GM21528 (cell line): ENCODE data around the gene FOXP1.
A peak's percentile ranks its signal among the peaks of the same experiment; 100 is the strongest.

ENCODE experiments used
- ATAC-seq: cut with Tn5 transposase; IDR thresholded peaks from one replicate; pipeline ENCODE4 v1.9.1; 2021; ENCODE audit warnings: mild to moderate bottlenecking, moderate library complexity; ENCODE audit not compliant: unreplicated experiment, low FRiP score

Gene FOXP1

DNA sequence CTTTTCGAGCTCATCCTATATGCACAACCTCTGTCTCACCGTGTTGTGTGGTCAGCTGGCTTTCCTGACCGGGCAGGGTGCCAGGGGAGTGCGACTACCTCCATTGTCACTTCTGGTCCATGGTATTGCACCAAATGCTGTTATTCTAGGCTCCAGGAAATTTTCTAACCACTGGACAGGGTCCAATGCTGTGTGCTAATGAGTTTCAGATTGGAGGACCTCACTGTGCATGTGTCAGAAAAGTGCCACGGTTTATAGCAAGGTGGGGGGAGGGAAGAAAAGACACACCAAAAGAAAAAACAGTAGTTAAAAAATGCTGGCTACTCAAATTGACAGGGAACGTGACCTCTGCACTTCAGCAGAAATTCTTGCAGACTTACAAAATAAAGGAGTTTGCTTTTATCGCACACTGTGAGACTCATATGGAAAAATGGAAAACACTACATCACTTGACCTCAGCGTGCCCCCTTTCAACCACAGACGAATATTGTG lies 480.1 kb downstream of the FOXP1 start:
- ATAC-seq = no peak

DNA sequence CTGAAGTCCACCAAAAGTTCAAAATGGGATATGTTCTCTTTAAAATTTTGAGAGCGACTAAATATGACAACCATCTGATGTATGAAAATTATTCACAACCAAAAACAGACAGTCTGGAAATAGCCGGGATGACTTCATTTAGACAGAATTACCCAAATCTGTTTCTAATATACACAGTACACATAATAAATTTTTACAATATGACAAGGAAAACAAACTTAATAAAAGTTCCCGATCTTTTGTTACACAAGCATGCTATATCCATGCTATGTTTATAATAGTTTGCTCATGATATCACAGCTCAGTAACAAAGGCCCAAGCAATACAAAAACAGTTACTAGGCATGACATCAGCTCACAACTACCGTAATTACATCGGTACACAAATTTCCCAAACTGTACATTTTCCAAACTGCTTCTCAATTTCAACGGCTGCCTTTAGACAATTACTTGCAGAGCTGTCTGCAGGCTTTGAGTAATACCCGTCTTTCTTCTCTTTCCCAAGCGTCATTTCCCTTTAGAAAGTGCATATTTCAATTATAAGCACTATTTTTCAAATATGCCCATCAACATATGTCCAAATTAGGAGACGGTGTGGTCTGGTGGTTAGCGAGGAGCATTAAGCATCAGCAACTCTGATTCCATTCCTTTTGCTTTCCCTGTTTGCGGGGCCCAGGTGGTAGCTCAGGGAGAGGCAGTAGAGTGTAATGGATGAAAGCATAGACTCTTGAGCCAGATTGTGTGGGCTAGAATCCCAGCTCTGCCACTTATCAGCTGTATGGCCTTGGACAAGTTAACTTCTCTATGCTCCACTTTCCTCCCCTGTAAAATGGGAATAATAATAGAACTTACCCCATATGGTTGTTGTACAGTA lies 481.2 kb downstream of the FOXP1 start:
- ATAC-seq = no peak

DNA sequence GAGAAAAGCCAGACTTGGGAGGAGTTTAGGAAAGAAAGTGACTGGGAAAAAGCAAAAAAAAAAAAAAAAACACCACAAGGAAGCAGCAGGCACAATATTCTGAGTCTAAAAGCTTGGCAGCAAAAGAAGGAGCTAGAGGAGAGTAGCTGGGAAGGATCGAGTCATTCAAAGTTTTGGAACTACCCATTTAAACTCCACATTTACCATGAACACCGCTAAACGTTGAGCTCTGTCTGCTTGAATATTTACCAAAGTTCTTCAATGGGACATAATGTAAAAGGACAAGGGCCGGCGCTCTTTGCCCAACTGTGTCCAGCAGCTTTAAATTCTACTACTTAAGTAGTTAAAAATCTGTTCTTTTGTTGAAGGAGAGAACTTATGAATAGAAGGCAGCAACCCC lies 481.9 kb downstream of the FOXP1 start:
- no peak for ATAC-seq

DNA sequence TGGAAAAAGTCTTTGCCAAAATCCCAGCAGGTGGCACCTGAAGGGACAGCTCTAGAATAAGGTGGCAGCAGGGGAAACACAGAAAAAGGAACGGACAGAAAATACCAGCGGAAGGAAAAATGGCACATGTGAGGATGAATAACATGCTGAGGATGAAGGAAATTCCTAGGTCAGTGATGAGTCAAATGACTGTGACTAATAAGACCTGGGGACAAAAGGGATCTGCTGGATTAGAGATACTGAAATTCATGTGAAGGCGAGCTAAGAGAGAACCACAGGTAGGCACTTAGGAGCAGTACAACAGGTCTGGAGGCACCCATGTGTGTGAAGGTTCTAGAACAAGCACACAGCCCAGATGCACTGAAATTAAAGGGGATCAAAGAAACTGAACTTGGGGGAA lies 482.5 kb downstream of the FOXP1 start:
- no peak for ATAC-seq

DNA sequence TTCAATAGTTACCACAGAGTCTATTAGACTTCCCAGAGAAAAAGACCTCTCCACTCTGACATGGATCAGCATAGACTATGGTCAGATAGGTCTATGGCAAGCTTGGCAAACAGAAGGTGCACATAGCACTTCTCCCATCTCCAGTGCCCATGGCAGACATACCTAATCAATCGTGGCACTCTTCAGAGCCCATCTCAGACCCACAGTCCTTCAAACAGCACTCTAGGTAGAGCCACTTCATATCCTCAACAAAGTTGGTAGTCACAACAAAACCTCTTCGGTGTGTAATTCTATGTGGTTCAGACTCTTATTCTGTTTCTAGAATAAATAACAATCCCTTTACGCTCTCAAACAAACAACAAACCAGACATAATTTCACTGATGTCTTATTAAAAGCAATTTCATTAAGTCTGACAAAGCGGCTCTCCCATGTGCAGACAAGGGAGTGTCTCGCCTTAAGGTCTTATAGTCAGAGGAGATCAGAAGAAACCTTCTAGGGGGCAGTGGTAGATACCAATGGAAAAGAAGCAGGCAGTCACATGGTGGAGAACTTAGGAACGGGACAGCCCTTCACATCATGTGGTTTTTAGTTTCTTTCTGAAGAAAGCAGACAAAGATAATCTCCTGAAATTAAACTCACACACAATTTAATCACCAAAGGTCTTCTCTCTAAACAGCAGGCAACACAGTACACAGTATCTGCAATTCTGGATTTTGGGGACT lies 483.4 kb downstream of the FOXP1 start:
- ATAC-seq = no peak

DNA sequence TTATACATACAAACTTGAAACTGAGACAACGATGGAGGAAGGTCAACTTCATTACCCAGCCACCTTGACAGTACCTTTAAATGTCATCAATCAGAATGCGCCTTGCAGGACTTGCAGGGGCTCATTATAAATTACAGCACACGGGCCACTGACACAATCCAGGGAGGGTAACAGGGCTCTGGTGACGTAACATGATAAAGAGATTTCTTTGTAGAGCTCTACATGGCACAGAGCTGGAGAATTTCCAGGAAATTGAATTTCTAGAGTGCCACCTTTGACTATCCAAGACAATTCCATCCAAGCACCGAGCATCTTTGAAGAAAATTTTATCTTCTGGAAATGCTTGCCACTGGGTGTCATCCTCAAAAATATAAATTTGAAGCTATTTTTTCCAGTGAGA lies 486.0 kb downstream of the FOXP1 start:
- ATAC-seq = no peak

DNA sequence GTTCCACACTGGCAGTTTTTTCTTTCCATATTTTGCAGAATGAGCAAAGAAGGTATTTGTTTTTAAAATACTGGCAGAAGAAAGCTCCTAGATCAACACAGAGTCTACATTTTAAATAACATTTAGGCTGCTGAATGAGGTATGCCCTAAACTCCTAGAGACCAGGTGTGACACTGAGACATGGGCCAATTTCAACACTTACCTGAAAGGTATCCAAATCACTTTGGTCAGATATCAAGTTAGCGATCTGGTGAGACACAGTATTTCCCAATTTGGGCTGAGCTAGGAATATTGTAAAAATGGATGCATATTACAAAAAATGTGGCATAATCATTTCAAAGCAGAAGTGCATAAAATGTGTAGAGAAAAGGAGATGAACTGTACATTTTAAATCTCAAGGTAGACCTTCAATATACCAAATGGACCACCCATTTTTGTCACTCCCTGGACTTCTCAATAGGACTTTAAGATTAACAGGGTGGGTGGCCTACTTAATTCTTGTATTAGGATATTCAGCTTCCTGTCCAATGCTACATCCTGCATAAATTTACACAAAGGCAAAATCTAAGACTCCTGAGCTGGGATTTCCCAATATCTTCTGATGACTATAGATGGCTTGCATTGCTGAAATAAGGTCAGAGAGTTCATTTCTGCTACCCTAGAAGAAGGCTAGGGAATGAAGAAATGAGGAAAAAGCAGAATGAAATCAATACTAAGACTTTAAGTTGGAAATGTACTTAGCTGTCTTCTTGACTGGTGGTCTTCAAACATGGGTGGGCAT lies 487.8 kb downstream of the FOXP1 start:
- no peak for ATAC-seq

DNA sequence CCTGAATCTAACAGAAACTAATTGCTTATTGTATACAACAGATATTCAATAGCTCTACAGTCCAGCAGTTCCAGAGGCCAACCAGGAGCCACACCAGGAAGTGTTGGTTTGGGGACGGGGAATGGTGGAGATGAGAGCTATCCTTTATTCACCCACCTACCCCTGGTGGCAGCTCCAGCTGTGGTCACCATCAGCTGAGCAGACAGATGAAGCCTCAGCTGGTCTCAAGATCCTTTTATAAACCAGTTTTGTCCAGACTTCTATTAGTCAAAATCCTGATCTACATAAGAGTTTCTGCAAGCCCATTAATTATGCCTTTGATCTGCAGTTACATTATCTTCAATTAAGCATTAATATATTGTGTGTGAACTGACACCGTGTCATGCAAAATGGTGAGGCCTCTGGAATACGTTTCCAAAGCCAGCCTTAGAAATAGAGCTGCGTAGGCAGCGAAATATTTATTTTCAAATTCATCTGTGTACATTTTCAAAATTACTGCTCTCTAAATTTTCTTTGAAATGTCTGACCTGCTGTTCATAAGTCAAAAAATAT lies 488.8 kb downstream of the FOXP1 start:
- no peak for ATAC-seq

DNA sequence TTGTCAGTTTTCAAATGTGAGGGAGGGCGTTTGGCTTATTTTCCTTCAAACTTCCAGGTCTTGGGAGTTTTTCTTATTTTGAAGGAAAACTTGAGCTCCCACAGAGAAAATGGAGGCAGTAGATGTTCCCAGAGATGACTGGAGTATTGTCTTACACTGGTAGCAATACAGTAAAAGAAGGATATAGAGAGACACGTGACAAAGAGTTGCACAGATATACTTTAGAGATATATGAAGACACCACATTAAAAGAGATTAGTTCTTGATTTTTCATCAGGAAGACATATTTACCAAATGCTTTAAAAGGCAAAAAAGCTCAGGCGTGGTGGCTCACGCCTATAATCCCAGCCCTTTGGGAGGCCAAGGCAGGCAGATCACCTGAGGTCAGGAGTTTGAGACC lies 490.9 kb downstream of the FOXP1 start:
- ATAC-seq = no peak

DNA sequence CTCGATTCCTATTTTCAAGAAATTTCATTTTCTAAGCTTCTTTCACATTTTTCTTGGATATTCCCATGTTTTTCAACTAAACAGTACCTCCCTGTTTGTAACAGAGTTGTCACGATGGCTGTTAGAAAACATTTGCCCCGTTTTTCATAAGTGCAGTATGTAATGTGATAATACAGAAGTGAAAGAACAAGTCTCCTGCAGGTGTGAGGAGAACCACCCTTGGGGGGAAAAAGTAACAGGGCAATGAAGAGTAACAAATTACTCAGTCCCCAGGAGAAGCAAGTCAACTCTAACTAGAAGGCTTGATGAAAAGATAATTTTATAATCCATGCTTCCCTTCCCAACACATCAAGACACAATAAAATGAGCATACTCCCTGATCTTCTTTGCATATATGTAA lies 493.3 kb downstream of the FOXP1 start:
- no peak for ATAC-seq

DNA sequence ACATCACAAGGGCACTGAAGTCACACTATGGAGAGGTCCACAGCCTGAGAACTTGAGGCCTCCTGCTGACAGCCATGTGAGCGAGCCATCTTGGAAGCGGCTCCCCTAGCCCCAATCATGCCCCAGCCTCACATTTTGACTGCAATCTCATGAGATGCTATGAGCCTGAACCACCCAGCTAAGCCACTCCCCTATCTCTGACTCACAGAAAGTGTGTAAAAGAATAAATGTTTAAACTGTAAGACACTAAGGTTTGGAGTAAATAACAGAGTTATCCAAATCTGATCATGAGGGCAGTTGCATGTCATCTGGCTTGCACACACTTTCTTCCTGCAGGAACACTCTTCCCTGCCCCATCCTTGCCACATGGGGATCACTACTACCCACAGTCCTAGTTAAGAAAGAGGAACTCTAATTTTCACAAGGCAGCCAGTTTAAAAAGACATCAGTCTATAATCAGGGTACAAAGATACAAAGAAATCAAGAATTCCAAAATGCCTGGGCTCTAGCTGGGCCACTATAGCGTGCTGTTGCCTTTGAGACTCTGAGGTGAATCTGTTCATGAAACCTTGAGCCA lies 494.2 kb downstream of the FOXP1 start:
- no peak for ATAC-seq

DNA sequence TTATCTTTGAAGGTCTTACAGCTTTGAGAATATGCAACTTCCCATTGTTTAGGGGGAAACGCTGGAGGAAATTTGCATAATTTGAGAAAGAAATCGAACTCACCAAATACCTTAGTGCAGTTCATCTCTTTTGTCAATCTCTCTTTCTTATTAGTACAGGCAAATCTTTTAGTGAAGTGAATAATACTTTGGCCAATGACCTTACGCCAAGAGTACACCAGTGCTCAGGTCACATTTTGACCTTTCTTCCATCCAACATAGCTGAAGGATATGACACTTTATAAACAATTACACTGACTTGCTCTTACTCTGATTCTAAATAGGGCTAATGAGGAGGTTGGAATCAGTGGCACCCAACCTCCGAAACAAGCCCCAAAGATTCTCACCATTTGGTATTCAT lies 494.8 kb downstream of the FOXP1 start:
- ATAC-seq = no peak

DNA sequence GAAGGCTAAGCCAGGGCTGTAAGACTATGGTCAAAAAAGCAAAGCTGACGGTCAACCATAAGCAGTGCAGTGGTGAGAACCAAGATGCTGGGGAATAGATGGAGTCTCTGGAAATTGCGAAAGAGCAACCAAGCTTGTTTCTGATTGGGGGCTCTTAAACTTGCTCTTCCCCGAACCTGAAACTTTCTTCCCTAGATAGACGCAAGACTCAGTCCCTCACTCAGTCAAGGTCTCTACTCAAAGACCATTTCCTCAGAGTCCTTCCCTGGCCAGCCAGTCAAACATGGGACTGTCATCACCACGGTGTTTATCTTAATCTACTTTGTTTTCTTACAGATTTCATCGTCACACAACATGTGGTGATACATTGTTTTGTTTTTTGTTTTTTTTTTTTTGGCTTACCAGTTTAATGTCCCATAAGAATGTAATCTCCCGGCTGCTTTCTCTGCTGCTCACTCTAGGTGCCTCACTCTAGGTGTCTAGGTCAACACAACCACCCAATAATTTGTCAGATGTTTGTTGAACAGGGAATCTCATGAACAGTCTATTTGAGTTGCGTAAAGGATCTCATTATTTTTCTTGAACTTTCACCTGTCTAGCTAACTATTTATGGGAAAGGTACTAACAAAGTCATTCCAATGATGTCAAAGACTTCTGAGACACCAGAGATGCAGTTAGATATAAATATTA lies 495.4 kb downstream of the FOXP1 start:
- peak; percentile 3 for ATAC-seq

DNA sequence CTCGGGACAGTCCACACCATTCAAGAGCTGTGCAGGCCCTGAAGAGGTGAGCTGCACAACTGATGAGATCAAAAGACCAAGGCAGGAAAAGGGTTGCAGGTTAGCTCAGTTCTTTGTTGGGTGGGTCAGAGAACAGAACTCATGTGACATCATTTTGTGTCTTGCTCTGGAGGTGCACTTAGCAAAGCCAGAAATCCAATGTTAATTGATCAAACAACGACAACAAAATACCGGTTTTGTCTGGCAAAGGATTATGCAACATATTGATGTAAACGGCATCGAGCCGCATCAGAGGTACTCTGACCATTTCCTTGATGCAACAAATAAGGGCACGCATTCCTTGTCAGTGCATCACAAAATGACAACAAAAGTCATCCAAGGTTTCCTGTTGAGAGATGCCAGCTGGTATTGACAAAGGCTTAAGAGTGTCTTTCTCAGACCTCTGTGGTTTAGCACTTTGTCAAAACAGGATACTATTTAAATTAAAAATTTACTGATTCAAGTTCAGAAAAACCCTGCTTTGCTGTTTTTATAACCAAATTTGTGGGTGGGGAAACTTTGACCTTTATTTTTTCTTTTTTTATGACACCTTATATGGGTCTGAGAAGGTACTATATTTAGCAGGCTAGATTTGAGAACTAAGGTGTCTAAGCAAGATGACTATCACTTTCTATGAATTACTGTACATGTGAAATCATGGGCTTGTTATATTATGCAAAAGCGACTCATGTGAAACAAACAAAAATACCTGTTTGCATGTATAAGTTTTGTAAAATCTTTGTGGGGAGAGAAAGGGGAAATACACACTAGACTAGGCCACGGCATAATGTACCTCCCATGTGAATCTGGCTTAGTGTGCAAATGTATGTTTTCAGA lies 496.1 kb downstream of the FOXP1 start:
- peak; percentile 97 for ATAC-seq

DNA sequence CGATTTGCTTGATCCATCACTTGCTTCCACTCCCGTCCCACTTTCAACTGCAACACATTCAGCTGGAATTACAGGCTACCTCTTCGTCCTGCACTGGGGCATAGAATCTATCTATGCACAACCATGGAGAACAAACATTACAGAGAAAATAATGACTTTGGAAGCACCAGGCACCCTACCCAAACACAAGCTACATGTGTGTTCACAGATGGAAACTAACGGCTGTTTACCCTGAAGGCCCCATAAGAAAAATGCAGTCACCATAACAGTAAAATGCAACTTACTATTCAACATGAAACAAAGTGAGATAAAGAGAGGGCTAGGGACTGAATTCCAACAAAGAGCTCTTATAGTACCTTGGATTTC lies 496.8 kb downstream of the FOXP1 start:
- ATAC-seq = no peak

DNA sequence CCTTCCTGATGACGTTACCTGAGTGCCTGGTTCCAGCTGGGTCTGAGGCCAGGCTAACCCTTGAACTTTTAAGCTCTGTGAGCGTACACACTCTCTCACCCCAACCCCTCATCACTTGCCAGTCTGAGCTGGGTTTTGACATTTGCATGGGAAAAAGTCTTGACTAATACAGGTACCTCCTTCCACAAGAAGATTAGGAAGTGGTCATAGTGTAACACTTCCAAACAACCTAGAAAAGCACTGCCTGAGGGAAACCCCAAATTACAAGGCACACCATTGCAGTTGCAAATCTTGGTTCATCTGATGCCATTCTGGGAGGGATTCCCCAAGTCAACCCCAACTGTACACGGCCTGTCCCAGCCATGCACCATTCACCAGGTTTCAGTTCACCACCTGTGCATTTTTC lies 499.8 kb downstream of the FOXP1 start:
- ATAC-seq = no peak

DNA sequence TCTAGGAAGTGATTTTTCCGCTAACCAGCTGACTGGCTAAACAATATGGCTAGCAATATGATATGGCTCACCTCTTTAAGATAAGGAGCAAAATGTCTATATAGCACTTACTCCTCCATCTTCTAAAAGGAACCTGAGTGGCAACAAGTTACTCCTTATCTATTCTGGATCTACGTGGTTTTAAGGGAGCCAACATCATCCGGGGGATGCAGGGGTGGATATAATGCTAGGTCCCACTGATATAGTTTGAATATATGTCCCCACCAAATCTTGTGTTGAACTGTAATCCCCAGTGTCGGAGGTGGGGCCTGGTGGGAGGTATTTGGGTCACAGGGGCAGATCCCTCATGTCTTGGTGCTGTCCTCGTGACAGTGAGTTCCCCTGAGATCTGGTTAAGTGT lies 500.7 kb downstream of the FOXP1 start:
- no peak for ATAC-seq

DNA sequence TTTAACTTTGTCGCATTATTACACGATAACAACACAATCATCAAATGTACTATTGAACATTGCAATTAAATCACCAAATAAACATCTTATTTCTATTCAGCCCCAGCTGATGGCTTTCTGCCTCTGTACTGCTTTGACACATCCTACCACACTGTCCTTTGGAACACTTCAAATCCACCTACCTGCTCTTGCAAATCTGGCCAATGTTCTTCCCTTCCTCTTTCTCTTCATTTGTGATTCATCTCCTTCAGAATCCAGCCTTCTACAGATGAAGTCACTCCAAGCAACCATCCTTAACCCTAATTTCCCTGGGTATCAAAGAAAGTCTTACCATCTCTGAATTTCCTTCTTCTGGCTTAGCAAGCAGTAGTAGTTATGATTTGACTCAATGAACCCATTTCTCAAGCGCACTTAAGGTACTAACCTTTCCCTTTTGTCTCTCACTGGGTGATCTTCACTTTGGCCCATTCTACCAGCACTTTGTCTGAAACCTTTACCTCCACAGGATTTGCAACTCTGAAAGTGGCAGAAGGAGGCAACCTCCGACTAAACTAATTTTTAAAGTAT lies 502.9 kb downstream of the FOXP1 start:
- ATAC-seq = no peak
